Measurements from ENCODE around the gene HDAC8. TPM values are rescaled to one million over a fixed set of nuclear protein-coding genes. Genes with fewer than 3 reads are reported as not detected.
"Not testable (repeated sequence)": the region's sequence is repeated elsewhere in the genome, so short reads cannot be mapped to it uniquely, and the experiment has no call there.

HDAC8 gene
- total RNA-seq, 2 experiments from 2014 or later, result 32.5 to 40.0 TPM

DNA sequence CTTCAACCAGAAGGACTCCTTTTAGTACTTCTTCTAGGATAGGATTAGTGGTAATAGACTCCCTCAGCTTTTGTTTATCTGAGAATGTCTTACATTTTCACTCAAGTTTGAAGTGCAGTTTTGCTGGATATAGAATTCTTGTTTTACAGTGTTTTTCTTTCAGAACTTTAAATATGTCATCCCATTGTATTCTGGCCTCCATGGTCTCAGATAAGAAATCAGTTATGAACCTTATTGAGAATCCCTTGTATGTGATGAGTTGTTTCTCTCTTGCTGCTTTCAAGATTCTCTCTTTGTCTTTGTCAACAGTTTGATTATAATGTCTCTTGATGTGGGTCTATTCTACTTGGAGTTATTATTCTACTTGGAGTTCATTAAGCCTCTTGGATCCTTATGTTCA is 150.8 kb downstream of the HDAC8 start:
- no peak overlapping the region for H3K4me3 ChIP-seq (ENCODE audit: low read depth, low read length, poor library complexity, severe bottlenecking)
- no TSS peak for BruUV-seq (replicated peaks)

DNA sequence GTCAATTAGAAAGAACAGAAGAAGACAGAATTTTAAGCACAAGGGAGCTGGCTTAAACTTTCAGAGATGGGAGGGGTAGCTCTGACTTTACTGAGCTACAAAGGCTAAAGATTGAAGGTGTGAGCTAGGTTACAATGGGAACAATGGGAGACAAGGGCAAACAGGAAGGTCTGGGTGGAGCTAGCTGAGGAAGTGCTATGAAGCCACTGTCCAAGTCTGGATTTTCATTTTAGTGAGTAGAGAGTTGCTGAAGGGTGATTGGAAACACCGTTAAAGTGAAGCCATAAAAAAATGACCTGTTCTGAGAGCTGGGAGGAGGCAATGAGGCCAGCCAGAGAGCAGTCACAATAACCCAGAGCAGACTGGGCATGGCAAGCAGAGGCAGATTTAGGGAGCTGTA is 162.7 kb downstream of the HDAC8 start:
- DNase-seq (ENCODE audit: low spot score), result no peak
- Histone ChIP-seq H3K9me3 (ENCODE audit: low read length) (no peaks in the 10 kb centered on the region), H2AFZ (ENCODE audit: low read length) (no peak overlapping the region), H3K36me3 (ENCODE audit: insufficient read depth, low read length) (no peaks in the 10 kb centered on the region), H3K9me2 (ENCODE audit: insufficient read depth, low read length) (no peaks in the 10 kb centered on the region), H3K4me1 (ENCODE audit: insufficient read depth, low read length, poor library complexity, severe bottlenecking) (no peaks in the 10 kb centered on the region), H3K27ac (ENCODE audit: low read depth, low read length, poor library complexity, severe bottlenecking) (no peak overlapping the region), H3K4me3 (ENCODE audit: low read depth, low read length, poor library complexity, severe bottlenecking) (no peak overlapping the region), H3K4me2 (ENCODE audit: low read length) (no peak overlapping the region), H4K20me1 (ENCODE audit: insufficient read depth, low read length) (no peaks in the 10 kb centered on the region), H3K79me2 (ENCODE audit: insufficient read depth, low read depth, low read length) (no peaks in the 10 kb centered on the region)
- ChIA-PET CTCF (ENCODE audit: unreplicated experiment) (no interaction called here), POLR2A (interaction anchor here (0.5 kb wide), 1 partner anchor 151 kb away, joined by 5 read pairs; no protein-coding TSS in a partner anchor)
- no TSS peak for BruUV-seq (replicated peaks)
- intact Hi-C loops (cut with micrococcal nuclease; ENCODE audit: unreplicated experiment), result no loop called here
- TF ChIP-seq CTCF (conservative IDR thresholded peaks at IDR 0.05; ENCODE audit: low read length) (no peak), EZH2phosphoT487 (IDR thresholded peaks at IDR 0.05; ENCODE audit: borderline replicate concordance, low read depth, low read length) (no peak)

More for the DNA sequence above, 150.8 kb downstream of the HDAC8 start:
- no peaks in the 10 kb centered on the region for H3K36me3 ChIP-seq (ENCODE audit: insufficient read depth, low read length)
- no peak overlapping the region for H3K27ac ChIP-seq (ENCODE audit: low read depth, low read length, poor library complexity, severe bottlenecking)
- no peak overlapping the region for H3K4me2 ChIP-seq (ENCODE audit: low read length)
- DNase-seq (ENCODE audit: low spot score), result no peak
- H3K9me3 ChIP-seq (ENCODE audit: low read length), result no peaks in the 10 kb centered on the region
- intact Hi-C loops (cut with micrococcal nuclease; ENCODE audit: unreplicated experiment), result no loop called here
- no peaks in the 10 kb centered on the region for H3K9me2 ChIP-seq (ENCODE audit: insufficient read depth, low read length)
- POLR2A ChIA-PET, result no interaction called here
- H3K79me2 ChIP-seq (ENCODE audit: insufficient read depth, low read depth, low read length), result no peaks in the 10 kb centered on the region
- H3K4me1 ChIP-seq (ENCODE audit: insufficient read depth, low read length, poor library complexity, severe bottlenecking), result no peaks in the 10 kb centered on the region
- H2AFZ ChIP-seq (ENCODE audit: low read length), result no peak overlapping the region
- H4K20me1 ChIP-seq (ENCODE audit: insufficient read depth, low read length), result no peaks in the 10 kb centered on the region
- CTCF ChIA-PET (ENCODE audit: unreplicated experiment), result no interaction called here
- TF ChIP-seq CTCF (conservative IDR thresholded peaks at IDR 0.05; ENCODE audit: low read length), result no peak
- TF ChIP-seq EZH2phosphoT487 (IDR thresholded peaks at IDR 0.05; ENCODE audit: borderline replicate concordance, low read depth, low read length), result no peak

DNA sequence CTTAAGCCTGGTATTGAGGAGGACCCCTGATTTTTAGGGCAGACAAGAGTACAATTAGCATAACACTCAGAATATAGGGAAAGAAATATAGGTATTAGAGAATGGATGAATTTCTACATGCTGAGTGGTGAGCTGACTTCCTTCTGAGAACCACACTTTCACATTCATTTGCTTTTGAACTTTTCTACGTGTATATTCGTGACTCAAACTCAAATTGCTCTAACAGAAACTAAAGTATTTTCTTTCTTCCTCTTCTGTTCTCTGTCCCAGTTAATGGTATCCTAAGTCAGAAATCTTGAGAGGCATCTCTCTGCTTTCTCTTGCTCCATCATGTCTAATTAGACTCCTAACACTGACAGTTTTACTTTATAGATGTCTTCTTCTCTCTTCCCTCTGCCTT is 163.8 kb downstream of the HDAC8 start:
- Histone ChIP-seq H3K4me2 (ENCODE audit: low read length) (no peak overlapping the region), H3K9me3 (ENCODE audit: low read length) (no peaks in the 10 kb centered on the region), H3K27ac (ENCODE audit: low read depth, low read length, poor library complexity, severe bottlenecking) (no peak overlapping the region), H3K4me1 (ENCODE audit: insufficient read depth, low read length, poor library complexity, severe bottlenecking) (no peaks in the 10 kb centered on the region), H2AFZ (ENCODE audit: low read length) (no peak overlapping the region), H3K4me3 (ENCODE audit: low read depth, low read length, poor library complexity, severe bottlenecking) (no peak overlapping the region), H3K9me2 (ENCODE audit: insufficient read depth, low read length) (no peaks in the 10 kb centered on the region), H3K79me2 (ENCODE audit: insufficient read depth, low read depth, low read length) (no peaks in the 10 kb centered on the region), H3K36me3 (ENCODE audit: insufficient read depth, low read length) (no peaks in the 10 kb centered on the region), H4K20me1 (ENCODE audit: insufficient read depth, low read length) (no peaks in the 10 kb centered on the region)
- CTCF ChIA-PET (ENCODE audit: unreplicated experiment), result no interaction called here
- TF ChIP-seq CTCF (conservative IDR thresholded peaks at IDR 0.05; ENCODE audit: low read length), result no peak
- no peak for TF ChIP-seq EZH2phosphoT487 (IDR thresholded peaks at IDR 0.05; ENCODE audit: borderline replicate concordance, low read depth, low read length)
- BruUV-seq (replicated peaks), result no TSS peak
- intact Hi-C loops (cut with micrococcal nuclease; ENCODE audit: unreplicated experiment), result no loop called here
- POLR2A ChIA-PET, result no interaction called here
- DNase-seq (ENCODE audit: low spot score), result no peak

GRCh38 chrX:72405136-72405535 is 167.5 kb downstream of the HDAC8 start:
- H3K27ac ChIP-seq (ENCODE audit: low read depth, low read length, poor library complexity, severe bottlenecking); H4K20me1 ChIP-seq (ENCODE audit: insufficient read depth, low read length); H3K9me2 ChIP-seq (ENCODE audit: insufficient read depth, low read length); H3K79me2 ChIP-seq (ENCODE audit: insufficient read depth, low read depth, low read length); H3K4me2 ChIP-seq (ENCODE audit: low read length); DNase-seq (ENCODE audit: low spot score); POLR2A ChIA-PET; H3K9me3 ChIP-seq (ENCODE audit: low read length); intact Hi-C loops (cut with micrococcal nuclease; ENCODE audit: unreplicated experiment); H2AFZ ChIP-seq (ENCODE audit: low read length); BruUV-seq (replicated peaks); H3K4me1 ChIP-seq (ENCODE audit: insufficient read depth, low read length, poor library complexity, severe bottlenecking); CTCF ChIA-PET (ENCODE audit: unreplicated experiment); H3K36me3 ChIP-seq (ENCODE audit: insufficient read depth, low read length); H3K4me3 ChIP-seq (ENCODE audit: low read depth, low read length, poor library complexity, severe bottlenecking): not testable (repeated sequence)

All from OCI-LY7 (cell line).